GM12873 (cell line): Measurements from ENCODE around the gene RUNX1.
A peak's percentile ranks its signal among the peaks of the same experiment; 100 is the strongest.

Experiments used
- TF ChIP-seq, protein P1 (sequence below): IDR thresholded peaks from 2 replicates; pipeline ENCODE4 v1.5.1; 2012; ENCODE audit warnings: low read depth, mild to moderate bottlenecking, moderate library complexity, low read length, control low read depth; ENCODE audit not compliant: insufficient read depth; ENCODE audit errors: missing control alignments

Gene RUNX1

DNA sequence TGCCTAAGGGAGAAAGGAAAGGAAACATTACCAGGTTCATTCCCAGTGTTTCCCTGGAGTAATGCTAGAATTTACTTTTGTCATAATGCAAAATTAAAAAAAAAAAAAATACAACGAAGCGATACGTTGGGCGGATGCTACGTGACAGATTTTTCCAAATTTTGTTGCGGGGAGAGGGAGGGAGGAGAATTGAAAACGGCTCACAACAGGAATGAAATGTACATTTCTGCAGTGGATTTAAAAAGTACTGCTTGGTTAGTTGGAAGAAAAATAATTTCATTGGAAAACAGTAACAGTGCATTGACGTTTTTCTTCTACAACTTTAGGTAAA lies 157.5 kb downstream of the RUNX1 start:
- TF ChIP-seq, protein P1, sequence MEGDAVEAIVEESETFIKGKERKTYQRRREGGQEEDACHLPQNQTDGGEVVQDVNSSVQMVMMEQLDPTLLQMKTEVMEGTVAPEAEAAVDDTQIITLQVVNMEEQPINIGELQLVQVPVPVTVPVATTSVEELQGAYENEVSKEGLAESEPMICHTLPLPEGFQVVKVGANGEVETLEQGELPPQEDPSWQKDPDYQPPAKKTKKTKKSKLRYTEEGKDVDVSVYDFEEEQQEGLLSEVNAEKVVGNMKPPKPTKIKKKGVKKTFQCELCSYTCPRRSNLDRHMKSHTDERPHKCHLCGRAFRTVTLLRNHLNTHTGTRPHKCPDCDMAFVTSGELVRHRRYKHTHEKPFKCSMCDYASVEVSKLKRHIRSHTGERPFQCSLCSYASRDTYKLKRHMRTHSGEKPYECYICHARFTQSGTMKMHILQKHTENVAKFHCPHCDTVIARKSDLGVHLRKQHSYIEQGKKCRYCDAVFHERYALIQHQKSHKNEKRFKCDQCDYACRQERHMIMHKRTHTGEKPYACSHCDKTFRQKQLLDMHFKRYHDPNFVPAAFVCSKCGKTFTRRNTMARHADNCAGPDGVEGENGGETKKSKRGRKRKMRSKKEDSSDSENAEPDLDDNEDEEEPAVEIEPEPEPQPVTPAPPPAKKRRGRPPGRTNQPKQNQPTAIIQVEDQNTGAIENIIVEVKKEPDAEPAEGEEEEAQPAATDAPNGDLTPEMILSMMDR: no peak

DNA sequence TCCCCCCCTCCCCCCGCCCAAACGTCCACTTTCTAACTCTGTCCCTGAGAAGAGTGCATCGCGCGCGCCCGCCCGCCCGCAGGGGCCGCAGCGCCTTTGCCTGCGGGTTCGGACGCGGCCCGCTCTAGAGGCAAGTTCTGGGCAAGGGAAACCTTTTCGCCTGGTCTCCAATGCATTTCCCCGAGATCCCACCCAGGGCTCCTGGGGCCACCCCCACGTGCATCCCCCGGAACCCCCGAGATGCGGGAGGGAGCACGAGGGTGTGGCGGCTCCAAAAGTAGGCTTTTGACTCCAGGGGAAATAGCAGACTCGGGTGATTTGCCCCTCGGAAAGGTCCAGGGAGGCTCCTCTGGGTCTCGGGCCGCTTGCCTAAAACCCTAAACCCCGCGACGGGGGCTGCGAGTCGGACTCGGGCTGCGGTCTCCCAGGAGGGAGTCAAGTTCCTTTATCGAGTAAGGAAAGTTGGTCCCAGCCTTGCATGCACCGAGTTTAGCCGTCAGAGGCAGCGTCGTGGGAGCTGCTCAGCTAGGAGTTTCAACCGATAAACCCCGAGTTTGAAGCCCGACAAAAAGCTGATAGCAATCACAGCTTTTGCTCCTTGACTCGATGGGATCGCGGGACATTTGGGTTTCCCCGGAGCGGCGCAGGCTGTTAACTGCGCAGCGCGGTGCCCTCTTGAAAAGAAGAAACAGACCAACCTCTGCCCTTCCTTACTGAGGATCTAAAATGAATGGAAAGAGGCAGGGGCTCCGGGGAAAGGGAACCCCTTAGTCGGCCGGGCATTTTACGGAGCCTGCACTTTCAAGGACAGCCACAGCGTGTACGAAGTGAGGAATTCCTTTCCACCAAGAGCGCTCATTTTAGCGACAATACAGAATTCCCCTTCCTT lies 158.1 kb downstream of the RUNX1 start:
- TF ChIP-seq, protein P1: no peak

DNA sequence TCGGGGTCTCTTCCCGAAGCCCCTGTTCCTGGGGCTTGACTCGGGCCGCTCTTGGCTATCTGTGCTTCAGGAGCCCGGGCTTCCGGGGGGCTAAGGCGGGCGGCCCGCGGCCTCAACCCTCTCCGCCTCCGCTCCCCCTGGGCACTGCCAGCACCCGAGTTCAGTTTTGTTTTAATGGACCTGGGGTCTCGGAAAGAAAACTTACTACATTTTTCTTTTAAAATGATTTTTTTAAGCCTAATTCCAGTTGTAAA lies 158.7 kb downstream of the RUNX1 start:
- TF ChIP-seq, protein P1: no peak

DNA sequence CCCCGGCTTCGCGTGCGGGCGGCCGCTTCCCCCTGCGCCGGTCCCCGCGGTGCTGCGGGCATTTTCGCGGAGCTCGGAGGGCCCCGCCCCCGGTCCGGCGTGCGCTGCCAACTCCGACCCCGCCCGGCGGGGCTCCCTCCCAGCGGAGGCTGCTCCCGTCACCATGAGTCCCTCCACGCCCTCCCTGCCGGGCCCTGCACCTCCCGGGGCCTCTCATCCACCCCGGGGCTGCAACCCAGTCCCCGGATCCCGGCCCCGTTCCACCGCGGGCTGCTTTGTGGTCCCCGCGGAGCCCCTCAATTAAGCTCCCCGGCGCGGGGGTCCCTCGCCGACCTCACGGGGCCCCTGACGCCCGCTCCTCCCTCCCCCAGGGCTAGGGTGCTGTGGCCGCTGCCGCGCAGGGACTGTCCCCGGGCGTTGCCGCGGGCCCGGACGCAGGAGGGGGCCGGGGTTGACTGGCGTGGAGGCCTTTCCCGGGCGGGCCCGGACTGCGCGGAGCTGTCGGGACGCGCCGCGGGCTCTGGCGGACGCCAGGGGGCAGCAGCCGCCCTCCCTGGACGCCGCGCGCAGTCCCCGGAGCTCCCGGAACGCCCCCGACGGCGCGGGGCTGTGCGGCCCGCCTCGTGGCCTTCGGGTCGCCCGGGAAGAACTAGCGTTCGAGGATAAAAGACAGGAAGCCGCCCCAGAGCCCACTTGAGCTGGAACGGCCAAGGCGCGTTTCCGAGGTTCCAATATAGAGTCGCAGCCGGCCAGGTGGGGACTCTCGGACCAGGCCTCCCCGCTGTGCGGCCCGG lies 159.2 kb downstream of the RUNX1 start:
- TF ChIP-seq, protein P1: peak; percentile 77

DNA sequence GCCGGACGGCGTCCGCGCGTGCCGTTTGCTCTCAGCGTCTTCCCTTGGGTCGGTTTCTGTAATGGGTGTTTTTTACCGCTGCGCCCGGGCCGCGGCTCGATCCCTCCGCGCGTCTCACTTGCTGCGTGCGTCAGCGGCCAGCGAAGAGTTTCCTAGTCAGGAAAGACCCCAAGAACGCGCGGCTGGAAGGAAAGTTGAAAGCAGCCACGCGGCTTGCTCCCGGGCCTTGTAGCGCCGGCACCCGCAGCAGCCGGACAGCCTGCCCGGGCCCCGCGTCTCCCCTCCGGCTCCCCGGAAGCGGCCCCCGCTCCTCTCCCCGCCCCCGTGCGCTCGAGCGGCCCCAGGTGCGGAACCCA lies 159.8 kb downstream of the RUNX1 start:
- TF ChIP-seq, protein P1: no peak

DNA sequence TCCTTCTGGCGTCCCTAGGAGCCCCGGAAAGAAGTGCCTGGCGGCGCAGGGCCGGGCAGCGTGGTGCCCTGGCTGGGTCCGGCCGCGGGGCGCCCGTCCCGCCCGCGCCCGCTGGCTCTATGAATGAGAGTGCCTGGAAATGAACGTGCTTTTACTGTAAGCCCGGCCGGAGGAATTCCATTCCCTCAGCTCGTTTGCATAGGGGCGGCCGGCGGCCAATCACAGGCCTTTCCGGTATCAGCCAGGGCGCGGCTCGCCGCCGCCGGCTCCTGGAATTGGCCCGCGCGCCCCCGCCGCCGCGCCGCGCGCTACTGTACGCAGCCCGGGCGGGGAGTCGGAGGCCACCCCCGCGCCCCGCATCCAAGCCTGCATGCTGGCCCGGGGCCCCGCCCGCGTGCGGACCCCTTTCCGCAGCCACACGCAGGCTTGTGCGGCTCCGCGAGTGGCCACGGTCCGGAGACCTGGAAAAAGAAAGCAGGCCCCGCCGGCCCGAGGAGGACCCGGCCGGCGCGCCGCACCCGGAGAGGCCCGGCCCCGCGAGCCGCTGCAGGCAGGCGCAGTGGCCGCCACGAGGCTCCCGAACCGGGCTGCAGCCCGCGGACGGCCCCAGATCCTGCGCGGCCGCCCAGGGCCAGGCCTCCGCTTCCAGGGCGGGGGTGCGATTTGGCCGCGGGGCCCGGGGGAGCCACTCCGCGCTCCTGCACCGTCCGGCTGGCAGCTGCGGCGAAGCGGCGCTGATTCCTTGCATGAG lies 160.4 kb downstream of the RUNX1 start:
- TF ChIP-seq, protein P1: no peak

DNA sequence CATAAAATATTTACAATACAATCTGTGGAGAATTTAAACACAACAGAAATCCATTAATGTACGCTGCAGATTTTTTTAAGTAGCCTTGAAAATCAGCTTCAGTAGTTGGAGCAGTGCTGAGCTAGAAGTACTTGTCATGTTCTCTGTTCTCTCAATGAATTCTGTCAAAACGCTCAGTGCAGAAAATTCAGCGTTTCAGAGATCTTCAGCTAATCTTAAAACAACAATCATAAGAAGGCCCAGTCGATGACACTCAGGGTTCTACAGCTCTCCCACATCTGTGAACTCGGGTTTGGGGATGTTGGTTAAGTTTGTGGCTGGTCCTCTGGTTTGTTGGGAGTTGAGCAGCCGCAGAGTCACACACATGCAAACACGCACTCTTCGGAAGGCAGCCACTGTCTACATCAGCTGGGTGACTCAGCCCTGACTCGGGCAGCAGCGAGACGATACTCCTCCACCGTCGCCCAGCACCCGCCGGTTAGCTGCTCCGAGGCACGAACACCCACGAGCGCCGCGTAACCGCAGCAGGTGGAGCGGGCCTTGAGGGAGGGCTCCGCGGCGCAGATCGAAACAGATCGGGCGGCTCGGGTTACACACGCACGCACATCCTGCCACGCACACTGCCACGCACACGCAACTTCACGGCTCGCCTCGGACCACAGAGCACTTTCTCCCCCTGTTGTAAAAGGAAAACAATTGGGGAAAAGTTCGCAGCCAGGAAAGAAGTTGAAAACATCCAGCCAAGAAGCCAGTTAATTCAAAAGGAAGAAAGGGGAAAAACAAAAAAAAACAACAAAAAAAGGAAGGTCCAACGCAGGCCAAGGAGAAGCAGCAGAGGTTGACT lies 161.2 kb downstream of the RUNX1 start:
- TF ChIP-seq, protein P1: no peak
